ENCODE measurements around the gene CHSY1. TPM values are rescaled to one million over a fixed set of nuclear protein-coding genes. Genes with fewer than 3 reads are reported as not detected.

The CHSY1 gene
- total and polyA plus RNA-seq, 11 donors: 5.6 to 41.3 (median 11.1) TPM

- ATAC-seq (peak in 3 of 4 donors; percentile 37 to 53 (median 42)), DNase-seq (no peak)
- H3K4me1 ChIP-seq: peaks cover 0 to 61% (median 16%) of the 10 kb centered on the region in 12 donors
- peaks cover 0 to 42% (median 0%) of the 10 kb centered on the region in 9 donors for H3K36me3 ChIP-seq
- TF ChIP-seq POLR2A (IDR thresholded peaks at IDR 0.05): no peak
- intact Hi-C loops (cut with DNase I): no loop called here
- peak overlapping the region in 1 of 12 donors; percentile 10 for H3K27ac ChIP-seq
- no peak overlapping the region for H3K4me3 ChIP-seq
- no peaks in the 10 kb centered on the region for H3K9me3 ChIP-seq
- H3K27me3 ChIP-seq: no peaks in the 10 kb centered on the region
- WGBS, 4 donors: 26 to 39% (median 35%) methylated on average over 4 of the region's 4 CpGs
Observed at GRCh38 chr15:101221902-101222301, 29.9 kb downstream of the CHSY1 start.

GRCh38 chr15:101220060-101220459 lies 31.8 kb downstream of the CHSY1 start:
- ATAC-seq (no peak), DNase-seq (no peak)
- no peaks in the 10 kb centered on the region for H3K27me3 ChIP-seq
- no peaks in the 10 kb centered on the region for H3K9me3 ChIP-seq
- H3K4me3 ChIP-seq: no peak overlapping the region
- H3K36me3 ChIP-seq: peaks cover 0 to 43% (median 0%) of the 10 kb centered on the region in 9 donors
- intact Hi-C loops (cut with DNase I): no loop called here
- 71 to 86% (median 80%) methylated on average over 2 of the region's 2 CpGs for WGBS, 4 donors
- no peak overlapping the region for H3K27ac ChIP-seq
- peaks cover 0 to 52% (median 15%) of the 10 kb centered on the region in 12 donors for H3K4me1 ChIP-seq
- TF ChIP-seq POLR2A (IDR thresholded peaks at IDR 0.05) (no peak), CTCF (IDR thresholded peaks at IDR 0.05) (no peak)

GRCh38 chr15:101219441-101219840 lies 32.4 kb downstream of the CHSY1 start:
- H3K36me3 ChIP-seq: peaks cover 0 to 41% (median 0%) of the 10 kb centered on the region in 9 donors
- TF ChIP-seq POLR2A (IDR thresholded peaks at IDR 0.05): no peak
- no peak for TF ChIP-seq CTCF (IDR thresholded peaks at IDR 0.05)
- ATAC-seq: no peak
- WGBS, 4 donors: 82 to 90% (median 86%) methylated on average over 6 of the region's 6 CpGs
- no peak overlapping the region for H3K27ac ChIP-seq
- peaks cover 0 to 50% (median 13%) of the 10 kb centered on the region in 12 donors for H3K4me1 ChIP-seq
- no peak for DNase-seq
- no peaks in the 10 kb centered on the region for H3K9me3 ChIP-seq
- H3K4me3 ChIP-seq: no peak overlapping the region
- no peaks in the 10 kb centered on the region for H3K27me3 ChIP-seq
- intact Hi-C loops (cut with DNase I): no loop called here

GRCh38 chr15:101217446-101217845 lies 34.4 kb downstream of the CHSY1 start:
- 86 to 92% (median 88%) methylated on average over 6 of the region's 6 CpGs for WGBS, 4 donors
- intact Hi-C loops (cut with DNase I): no loop called here
- Histone ChIP-seq H3K27me3 (no peaks in the 10 kb centered on the region), H3K36me3 (peaks cover 0 to 41% (median 0%) of the 10 kb centered on the region in 9 donors), H3K4me3 (no peak overlapping the region), H3K9me3 (no peaks in the 10 kb centered on the region), H3K4me1 (peaks cover 0 to 56% (median 14%) of the 10 kb centered on the region in 12 donors), H3K27ac (no peak overlapping the region)
- ATAC-seq (no peak), DNase-seq (no peak)
- TF ChIP-seq CTCF (IDR thresholded peaks at IDR 0.05) (no peak), POLR2A (IDR thresholded peaks at IDR 0.05) (no peak)

GRCh38 chr15:101216100-101216499 lies 35.7 kb downstream of the CHSY1 start:
- Histone ChIP-seq H3K27me3 (no peaks in the 10 kb centered on the region), H3K36me3 (peaks cover 0 to 33% (median 0%) of the 10 kb centered on the region in 9 donors), H3K4me3 (no peak overlapping the region), H3K4me1 (peaks cover 0 to 56% (median 10%) of the 10 kb centered on the region in 12 donors), H3K27ac (no peak overlapping the region), H3K9me3 (no peaks in the 10 kb centered on the region)
- DNase-seq (no peak), ATAC-seq (no peak)
- TF ChIP-seq CTCF (IDR thresholded peaks at IDR 0.05) (no peak), POLR2A (IDR thresholded peaks at IDR 0.05) (no peak)
- 85 to 93% (median 87%) methylated on average over 3 of the region's 3 CpGs for WGBS, 4 donors
- intact Hi-C loops (cut with DNase I): no loop called here

All from heart left ventricle (tissue), 16 donors.